Kidney (tissue), 14 donors: ENCODE measurements around the gene ORM2. TPM values are rescaled to one million over a fixed set of nuclear protein-coding genes. Genes with fewer than 3 reads are reported as not detected.

Experiments
- DNase-seq, 5 donors: peaks; one replicate each; pipeline ENCODE4 v3.0.0-alpha.2; 2013 to 2020
- FAIRE-seq: peaks from 2 replicates; lab custom pipeline; 2012; peaks lifted over from hg19 to GRCh38; lab: Jason Lieb, UNC
- H3K27ac ChIP-seq, 2 donors: one replicate each; pipeline ENCODE4 v1.7.0; 2013; ENCODE audit warnings: low read depth in 2 of 2, low read length in 2 of 2, inconsistent platforms in 1 of 2
- H3K27me3 ChIP-seq: one replicate; pipeline ENCODE4 v1.7.1; 2013; ENCODE audit warnings: low read length, inconsistent platforms; ENCODE audit not compliant: control insufficient read depth, insufficient read depth
- H3K36me3 ChIP-seq, 3 donors: one replicate each; pipeline versions ENCODE4 v1.7.0 to v1.7.1; 2013; ENCODE audit warnings: low read length in 3 of 3, control low read depth in 1 of 3, inconsistent platforms in 1 of 3; ENCODE audit not compliant: insufficient read depth in 3 of 3, control insufficient read depth in 2 of 3
- H3K4me1 ChIP-seq, 3 donors: one replicate each; pipeline versions ENCODE4 v1.7.0 to v1.7.1; 2013; ENCODE audit warnings: low read length in 3 of 3, inconsistent platforms in 1 of 3, low read depth in 1 of 3; ENCODE audit not compliant: control insufficient read depth in 2 of 3, insufficient read depth in 2 of 3
- H3K4me3 ChIP-seq, 3 donors: one replicate each; pipeline versions ENCODE4 v1.7.0 to v1.8.1; 2013; ENCODE audit warnings: low read length in 3 of 3, control low read depth in 1 of 3, inconsistent platforms in 1 of 3
- H3K9ac ChIP-seq, 3 donors: one replicate each; pipeline versions ENCODE4 v1.7.0 to v1.7.1; 2013; ENCODE audit warnings: low read length in 3 of 3, control low read depth in 1 of 3, inconsistent platforms in 1 of 3
- H3K9me3 ChIP-seq, 3 donors: one replicate each; pipeline versions ENCODE4 v1.7.0 to v1.7.1; 2013; ENCODE audit warnings: low read length in 3 of 3, control low read depth in 1 of 3, inconsistent platforms in 1 of 3; ENCODE audit not compliant: control insufficient read depth in 2 of 3, insufficient read depth in 1 of 3
- CTCF ChIP-seq: IDR thresholded peaks from 3 replicates; pipeline ENCODE4 v1.5.1; 2012; ENCODE audit warnings: mild to moderate bottlenecking, moderate library complexity, borderline replicate concordance; ENCODE audit not compliant: insufficient read depth; ENCODE audit errors: extremely low read depth
- intact Hi-C: fragments of 100-400 bp; cut with DNase I; formaldehyde crosslinking; loops from one replicate; pipeline ENCODE4 v1.11.1; 2022
- polyA plus RNA-seq: library from polyadenylated mRNA; stranded (reverse); fragments of 350-450 nt; fragmentation: Illumina TruSeq; extraction: RNeasy Lipid Tissue Mini Kit (QIAGEN cat#74804); gene quantifications from one replicate; pipeline ENCODE4 v1.2.3, GENCODE V29; 2014; ENCODE audit warnings: low read depth, low replicate concordance; ENCODE audit not compliant: insufficient read depth
- total RNA-seq: library from RNA; stranded (reverse); fragmentation: NEBNext Ultra II Directional; extraction: Animal tissue kit (Norgen Biotek cat#: 25700); gene quantifications from one replicate; pipeline ENCODE4 v1.2.1, GENCODE V29; 2021
- donor health status: control.
- donor health status: control.
- donor health status: control.
- donor health status: control.
- donor health status: control.
- donor health status: DM: yes; HTN: yes; CAD: no.
- donor health status: Normal renal cell carcinoma (clear cell type).

ORM2 gene
- total and polyA plus RNA-seq, 2 donors from 2014 or later, result not detected

- peaks cover 0 to 7% (median 3%) of the 10 kb centered on the region in 3 donors for H3K4me1 ChIP-seq
- H3K4me3 ChIP-seq, result no peak overlapping the region
- no peaks in the 10 kb centered on the region for H3K27me3 ChIP-seq
- H3K36me3 ChIP-seq, result peaks cover 11 to 25% (median 12%) of the 10 kb centered on the region in 3 donors
- intact Hi-C loops, result no loop called here
- H3K9ac ChIP-seq, result no peak overlapping the region
- DNase-seq (peak in 1 of 5 donors; percentile 38), FAIRE-seq (no peak)
- no peaks in the 10 kb centered on the region for H3K9me3 ChIP-seq
- H3K27ac ChIP-seq, result no peak overlapping the region
- no peak for TF ChIP-seq CTCF
Observed at GRCh38 chr9:114349713-114350480, 20.2 kb downstream of the ORM2 start.

DNA sequence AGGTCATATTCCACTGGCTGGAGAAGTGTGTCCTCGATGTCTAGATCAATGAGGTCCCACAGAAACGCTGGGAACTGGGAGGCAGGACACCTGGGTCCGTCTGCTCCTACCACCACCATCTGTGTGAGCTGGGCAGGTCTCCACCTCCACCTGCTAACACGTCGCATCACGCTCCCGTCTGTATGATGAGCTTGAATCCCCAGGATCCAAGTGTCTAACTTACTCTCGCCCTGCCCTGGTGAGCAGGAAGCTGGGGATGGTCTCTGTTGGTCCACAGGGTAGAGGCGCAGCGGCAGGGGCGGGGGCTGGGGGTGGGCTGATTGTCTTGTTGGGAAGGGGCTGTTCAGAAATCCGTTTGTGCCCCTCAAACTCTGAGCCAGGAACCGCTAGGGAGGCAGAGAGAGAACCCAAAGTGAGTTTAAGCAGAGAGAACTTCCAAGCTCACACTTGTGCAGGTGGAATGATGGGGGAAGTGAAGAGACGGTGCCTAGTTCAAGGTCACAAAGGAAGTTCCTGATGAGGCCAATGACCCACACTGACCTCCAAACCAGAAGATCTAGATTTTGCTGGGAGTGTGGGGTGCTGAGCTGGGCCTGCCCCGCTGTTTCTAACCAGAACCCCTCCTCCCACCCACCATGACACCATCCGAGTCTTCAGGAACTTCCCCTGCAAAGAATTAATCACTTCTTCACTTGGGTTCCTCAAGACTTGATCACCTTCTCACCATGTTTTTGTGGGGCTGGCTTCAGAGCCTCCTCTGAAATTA, 21.1 kb downstream of the ORM2 start:
- Histone ChIP-seq H3K4me1 (peaks cover 0 to 7% (median 3%) of the 10 kb centered on the region in 3 donors), H3K9ac (no peak overlapping the region), H3K4me3 (no peak overlapping the region), H3K9me3 (no peaks in the 10 kb centered on the region), H3K27me3 (no peaks in the 10 kb centered on the region), H3K27ac (no peak overlapping the region), H3K36me3 (peaks cover 9 to 30% (median 12%) of the 10 kb centered on the region in 3 donors)
- DNase-seq (peak in 1 of 5 donors; percentile 61), FAIRE-seq (no peak)
- no peak for TF ChIP-seq CTCF
- intact Hi-C loops, result no loop called here

DNA sequence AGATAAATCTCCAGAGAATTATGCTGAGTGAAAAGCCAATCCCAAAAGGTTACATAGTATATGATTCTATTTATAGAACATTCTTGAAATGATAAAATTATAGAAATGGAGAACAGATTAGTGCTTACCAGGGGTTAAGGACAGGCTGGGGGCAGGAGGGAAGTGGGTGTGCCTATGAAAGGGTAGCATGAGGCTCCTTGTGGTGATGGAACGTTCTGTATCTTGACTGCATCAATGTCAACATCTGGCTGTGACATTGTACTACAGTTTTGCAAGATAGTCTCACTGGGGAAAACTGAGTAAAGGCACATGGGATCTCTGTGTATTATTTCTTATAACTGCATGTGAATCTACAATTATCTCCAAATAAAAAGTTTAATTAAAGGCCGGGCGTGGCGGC, 22.3 kb downstream of the ORM2 start:
- Histone ChIP-seq H3K9ac (no peak overlapping the region), H3K36me3 (peaks cover 3 to 23% (median 9%) of the 10 kb centered on the region in 3 donors), H3K9me3 (no peaks in the 10 kb centered on the region), H3K4me1 (peaks cover 0 to 7% (median 3%) of the 10 kb centered on the region in 3 donors), H3K4me3 (no peak overlapping the region), H3K27me3 (no peaks in the 10 kb centered on the region), H3K27ac (no peak overlapping the region)
- intact Hi-C loops, result no loop called here
- peak in 1 of 5 donors; percentile 5 for DNase-seq
- FAIRE-seq, result no peak
- TF ChIP-seq CTCF, result no peak
